GM12878 (cell line): ENCODE data around the gene EHD2.

Experiments used
- CEBPB ChIP-seq, 2 experiments: fragments of 150-350 bp in 1 of 2; IDR thresholded peaks; 2 replicates each; pipeline ENCODE4 v1.6.1; 2012 to 2014; ENCODE audit warnings: low read depth in 2 of 2, low read length in 2 of 2, borderline replicate concordance in 1 of 2, inconsistent platforms in 1 of 2
- CHD2 ChIP-seq: IDR thresholded peaks from 2 replicates; pipeline ENCODE4 v1.6.1; 2011; ENCODE audit warnings: low read depth, low read length, improper control_type of control experiment, borderline replicate concordance
- CTCF ChIP-seq, 3 experiments: IDR thresholded peaks in 2 of 3; conservative IDR thresholded peaks in 1 of 3; 2 replicates each; pipeline ENCODE4 v1.5.1; 2011; ENCODE audit warnings: low read depth in 3 of 3, low read length in 3 of 3, mild to moderate bottlenecking in 3 of 3, control low read depth in 2 of 3, moderate library complexity in 2 of 3, inconsistent platforms in 1 of 3, mixed read lengths in 1 of 3; ENCODE audit not compliant: control insufficient read depth in 2 of 3, insufficient read depth in 1 of 3; ENCODE audit errors: extremely low read depth in 1 of 3
- EZH2 ChIP-seq: IDR thresholded peaks from 2 replicates; pipeline ENCODE4 v1.6.1; 2012; ENCODE audit warnings: low read depth, mild to moderate bottlenecking, control low read depth, inconsistent platforms, low read length, borderline replicate concordance; ENCODE audit not compliant: control insufficient read depth
- HDGF ChIP-seq: fragments of 450-650 bp; IDR thresholded peaks from 2 replicates; pipeline ENCODE4 v1.6.1; 2016; ENCODE audit warnings: antibody characterized with exemption
- JUND ChIP-seq: IDR thresholded peaks from 2 replicates; pipeline ENCODE4 v1.6.1; 2012; ENCODE audit warnings: low read depth, mild to moderate bottlenecking, low read length, improper control_type of control experiment, moderate library complexity
- MAX ChIP-seq: IDR thresholded peaks from 2 replicates; pipeline ENCODE4 v1.6.1; 2012; ENCODE audit warnings: low read depth, low read length, improper control_type of control experiment
- MTA3 ChIP-seq: IDR thresholded peaks from 2 replicates; pipeline ENCODE4 v1.6.1; 2012; ENCODE audit warnings: low read length, inconsistent platforms, borderline replicate concordance
- POLR2A ChIP-seq: IDR thresholded peaks from 2 replicates; pipeline ENCODE4 v1.6.1; 2011; ENCODE audit warnings: low read depth, mild to moderate bottlenecking, low read length
- POLR2AphosphoS2 ChIP-seq: IDR thresholded peaks from 2 replicates; pipeline ENCODE4 v1.6.1; 2011; ENCODE audit warnings: low read depth, mild to moderate bottlenecking, low read length, improper control_type of control experiment, moderate library complexity
- RAD21 ChIP-seq: IDR thresholded peaks from 2 replicates; pipeline ENCODE4 v1.6.1; 2011; ENCODE audit warnings: mild to moderate bottlenecking, low read depth, low read length, moderate library complexity; ENCODE audit not compliant: insufficient read depth
- SMARCA5 ChIP-seq: fragments of 450-650 bp; IDR thresholded peaks from 2 replicates; pipeline ENCODE4 v1.6.1; 2017; ENCODE audit warnings: mild to moderate bottlenecking

- no peak for TF ChIP-seq JUND
- no peak for TF ChIP-seq CTCF (IDR thresholded peaks at IDR 0.05 in 2 of 3, conservative IDR thresholded peaks at IDR 0.05 in 1 of 3; ENCODE audit: control insufficient read depth in 2 of 3, extremely low read depth in 1 of 3, insufficient read depth in 1 of 3, low read depth in 3 of 3, low read length in 3 of 3)
- TF ChIP-seq MTA3, result no peak
- TF ChIP-seq HDGF, result no peak
- TF ChIP-seq EZH2, result no peak
- no peak for TF ChIP-seq CHD2
- TF ChIP-seq MAX, result no peak
- TF ChIP-seq RAD21, result no peak
- TF ChIP-seq CEBPB (IDR thresholded peaks at IDR 0.05; ENCODE audit: borderline replicate concordance in 1 of 2, low read depth in 2 of 2, low read length in 2 of 2), result no peak
- TF ChIP-seq POLR2A, result no peak
- no peak for TF ChIP-seq POLR2AphosphoS2
- no peak for TF ChIP-seq SMARCA5
Observed at GRCh38 chr19:47663435-47663910, 49.7 kb upstream of the EHD2 start.
